Fibroblast of lung (primary cell): Measurements from ENCODE around the gene STIMATE. TPM values are rescaled to one million over a fixed set of nuclear protein-coding genes. Genes with fewer than 3 reads are reported as not detected.

Experiments used
- DNase-seq, 2 donors: peaks; one replicate each; pipeline versions ENCODE4 v3.0.0 to v3.0.0-alpha.2; 2010; ENCODE audit warnings: low read depth in 2 of 2
- H2AFZ ChIP-seq: 2 replicates; pipeline ENCODE4 v1.5.1; 2012; ENCODE audit warnings: low read length, control low read depth, inconsistent platforms
- H3K27ac ChIP-seq: 2 replicates; pipeline ENCODE4 v1.5.1; 2011; ENCODE audit warnings: low read length, control low read depth; ENCODE audit not compliant: insufficient read depth
- H3K27me3 ChIP-seq: 2 replicates; pipeline ENCODE4 v1.5.1; 2011; ENCODE audit warnings: mild to moderate bottlenecking, low read length; ENCODE audit not compliant: control insufficient read depth, insufficient read depth
- H3K36me3 ChIP-seq: 2 replicates; pipeline ENCODE4 v1.5.1; 2011; ENCODE audit warnings: low read length; ENCODE audit not compliant: control insufficient read depth, insufficient read depth
- H3K4me1 ChIP-seq: 2 replicates; pipeline ENCODE4 v1.5.1; 2011; ENCODE audit warnings: low read length; ENCODE audit not compliant: control insufficient read depth, insufficient read depth; ENCODE audit errors: extremely low read depth
- H3K4me2 ChIP-seq: 2 replicates; pipeline ENCODE4 v1.5.1; 2011; ENCODE audit warnings: low read length, control low read depth; ENCODE audit not compliant: insufficient read depth; ENCODE audit errors: extremely low read depth
- H3K4me3 ChIP-seq, 4 experiments: fragments of 200-600 bp in 1 of 4; sonication (generic) in 1 of 4; replicated peaks in 1 of 4; 2 replicates each; pipeline ENCODE4 v1.5.1; 2011 to 2016; ENCODE audit warnings: low read length in 4 of 4, low read depth in 3 of 4, mild to moderate bottlenecking in 3 of 4, control low read depth in 2 of 4, inconsistent platforms in 1 of 4, mixed read lengths in 1 of 4; ENCODE audit not compliant: insufficient read depth in 1 of 4; ENCODE audit errors: control extremely low read depth in 1 of 4
- H3K79me2 ChIP-seq: 2 replicates; pipeline ENCODE4 v1.5.1; 2012; ENCODE audit warnings: mild to moderate bottlenecking, low read length, inconsistent platforms; ENCODE audit not compliant: control insufficient read depth, insufficient read depth
- H3K9ac ChIP-seq: 2 replicates; pipeline ENCODE4 v1.5.1; 2011; ENCODE audit warnings: mild to moderate bottlenecking, low read length, control low read depth; ENCODE audit not compliant: insufficient read depth
- H3K9me3 ChIP-seq: 2 replicates; pipeline ENCODE4 v1.5.1; 2012; ENCODE audit warnings: low read depth, low read length; ENCODE audit not compliant: control insufficient read depth, insufficient read depth
- H4K20me1 ChIP-seq: 2 replicates; pipeline ENCODE4 v1.5.1; 2011; ENCODE audit warnings: low read length; ENCODE audit not compliant: control insufficient read depth, insufficient read depth; ENCODE audit errors: extremely low read depth
- EZH2 ChIP-seq: IDR thresholded peaks from 2 replicates; pipeline ENCODE4 v1.5.1; 2012; ENCODE audit warnings: low read length, control low read depth, mild to moderate bottlenecking; ENCODE audit errors: missing control alignments
- polyA plus RNA-seq, 2 donors: library from polyadenylated mRNA; depleted of rRNA in 1 of 2; stranded (reverse) in 1 of 2; unstranded in 1 of 2; fragments of >200 nt; gene quantifications; 2 replicates each; pipeline ENCODE4 v1.2.1, GENCODE V29; 2011 to 2012; ENCODE audit warnings: missing spikeins in 1 of 2
- total RNA-seq: library from RNA; depleted of rRNA; stranded (reverse); fragments of >200 nt; gene quantifications from 2 replicates; pipeline ENCODE4 v1.2.1, GENCODE V29; 2014
- TF ChIP-seq, protein P1 (sequence below), 2 donors: IDR thresholded peaks in 1 of 2; conservative IDR thresholded peaks in 1 of 2; 1 replicate in 1 of 2; 2 replicates in 1 of 2; pipeline ENCODE4 v1.5.1; 2011 to 2012; ENCODE audit warnings: low read length in 2 of 2, control low read depth in 1 of 2, inconsistent platforms in 1 of 2, low read depth in 1 of 2, mild to moderate bottlenecking in 1 of 2

Gene STIMATE
- total and polyA plus RNA-seq, 2 donors (not counting 1 experiment from before 2014, with no cell fraction given), result 11.6 to 13.0 TPM

DNA sequence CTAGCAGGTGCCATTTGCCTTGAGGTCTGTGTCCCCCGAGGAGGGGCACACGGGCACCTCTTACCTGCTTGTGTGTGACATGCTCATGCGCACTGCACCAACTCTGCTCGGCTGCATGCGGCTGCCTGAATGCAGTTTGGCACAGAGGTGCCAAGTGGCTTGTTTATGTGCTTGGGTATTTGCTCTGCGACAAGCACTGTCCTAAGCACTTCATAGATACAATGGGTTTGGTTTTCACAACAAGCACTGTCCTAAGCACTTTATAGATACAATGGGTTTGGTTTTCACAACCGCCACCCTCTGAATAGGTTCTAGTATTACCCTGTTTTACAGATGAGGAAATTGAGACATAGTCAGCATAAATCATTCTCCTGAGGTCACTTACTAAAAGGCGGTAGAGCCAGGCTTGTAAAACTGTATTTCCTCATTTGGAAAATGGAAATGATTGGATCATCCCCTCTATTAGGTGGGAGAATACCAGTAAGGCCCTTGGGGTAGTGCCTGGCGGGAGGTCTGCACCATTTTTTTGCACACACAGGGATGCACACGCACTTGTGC is 67.4 kb downstream of the STIMATE start:
- TF ChIP-seq, protein P1, sequence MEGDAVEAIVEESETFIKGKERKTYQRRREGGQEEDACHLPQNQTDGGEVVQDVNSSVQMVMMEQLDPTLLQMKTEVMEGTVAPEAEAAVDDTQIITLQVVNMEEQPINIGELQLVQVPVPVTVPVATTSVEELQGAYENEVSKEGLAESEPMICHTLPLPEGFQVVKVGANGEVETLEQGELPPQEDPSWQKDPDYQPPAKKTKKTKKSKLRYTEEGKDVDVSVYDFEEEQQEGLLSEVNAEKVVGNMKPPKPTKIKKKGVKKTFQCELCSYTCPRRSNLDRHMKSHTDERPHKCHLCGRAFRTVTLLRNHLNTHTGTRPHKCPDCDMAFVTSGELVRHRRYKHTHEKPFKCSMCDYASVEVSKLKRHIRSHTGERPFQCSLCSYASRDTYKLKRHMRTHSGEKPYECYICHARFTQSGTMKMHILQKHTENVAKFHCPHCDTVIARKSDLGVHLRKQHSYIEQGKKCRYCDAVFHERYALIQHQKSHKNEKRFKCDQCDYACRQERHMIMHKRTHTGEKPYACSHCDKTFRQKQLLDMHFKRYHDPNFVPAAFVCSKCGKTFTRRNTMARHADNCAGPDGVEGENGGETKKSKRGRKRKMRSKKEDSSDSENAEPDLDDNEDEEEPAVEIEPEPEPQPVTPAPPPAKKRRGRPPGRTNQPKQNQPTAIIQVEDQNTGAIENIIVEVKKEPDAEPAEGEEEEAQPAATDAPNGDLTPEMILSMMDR (conservative IDR thresholded peaks at IDR 0.05 in 1 of 2, IDR thresholded peaks at IDR 0.05 in 1 of 2; ENCODE audit: low read depth in 1 of 2, low read length in 2 of 2), result no peak
- TF ChIP-seq EZH2, result no peak
- DNase-seq, result no peak
- H3K9ac ChIP-seq, result no peak overlapping the region

DNA sequence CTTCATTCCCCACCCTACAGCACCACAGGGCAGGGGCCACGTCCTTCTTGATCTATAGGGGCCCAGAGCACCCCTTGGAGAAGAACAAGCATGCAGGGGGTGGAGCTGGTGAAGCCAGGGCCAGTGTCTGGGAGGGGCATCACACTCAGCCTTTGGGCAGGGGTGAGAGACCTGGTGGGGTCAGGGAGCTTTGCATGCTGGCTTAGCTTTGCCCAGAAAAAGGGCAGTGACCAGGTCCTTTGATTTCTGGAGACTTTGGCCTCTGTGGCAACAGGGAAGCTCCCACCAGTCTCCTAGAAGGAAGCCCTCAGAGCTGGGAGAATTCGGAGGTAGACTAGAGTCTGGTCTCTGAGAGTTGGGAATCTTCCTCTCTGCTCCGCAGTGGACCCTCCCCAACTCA is 67.9 kb downstream of the STIMATE start:
- Histone ChIP-seq H3K27ac (no peak overlapping the region), H3K9me3 (no peaks in the 10 kb centered on the region), H3K4me1 (peaks cover 11% of the 10 kb centered on the region), H3K4me3 (no peak overlapping the region), H3K9ac (no peak overlapping the region), H4K20me1 (no peaks in the 10 kb centered on the region), H3K79me2 (no peaks in the 10 kb centered on the region), H3K36me3 (no peaks in the 10 kb centered on the region), H3K27me3 (no peaks in the 10 kb centered on the region), H2AFZ (no peak overlapping the region), H3K4me2 (no peak overlapping the region)
- no peak for DNase-seq
- TF ChIP-seq, protein P1 (conservative IDR thresholded peaks at IDR 0.05 in 1 of 2, IDR thresholded peaks at IDR 0.05 in 1 of 2; ENCODE audit: low read depth in 1 of 2, low read length in 2 of 2), result no peak
- TF ChIP-seq EZH2, result no peak

More for the DNA sequence above, 67.4 kb downstream of the STIMATE start:
- H4K20me1 ChIP-seq, result no peaks in the 10 kb centered on the region
- H3K27ac ChIP-seq, result no peak overlapping the region
- no peaks in the 10 kb centered on the region for H3K36me3 ChIP-seq
- no peaks in the 10 kb centered on the region for H3K79me2 ChIP-seq
- H3K9me3 ChIP-seq, result no peaks in the 10 kb centered on the region
- no peak overlapping the region for H3K4me2 ChIP-seq
- no peak overlapping the region for H2AFZ ChIP-seq
- no peak overlapping the region for H3K4me3 ChIP-seq
- H3K27me3 ChIP-seq, result no peaks in the 10 kb centered on the region
- peaks cover 14% of the 10 kb centered on the region for H3K4me1 ChIP-seq

DNA sequence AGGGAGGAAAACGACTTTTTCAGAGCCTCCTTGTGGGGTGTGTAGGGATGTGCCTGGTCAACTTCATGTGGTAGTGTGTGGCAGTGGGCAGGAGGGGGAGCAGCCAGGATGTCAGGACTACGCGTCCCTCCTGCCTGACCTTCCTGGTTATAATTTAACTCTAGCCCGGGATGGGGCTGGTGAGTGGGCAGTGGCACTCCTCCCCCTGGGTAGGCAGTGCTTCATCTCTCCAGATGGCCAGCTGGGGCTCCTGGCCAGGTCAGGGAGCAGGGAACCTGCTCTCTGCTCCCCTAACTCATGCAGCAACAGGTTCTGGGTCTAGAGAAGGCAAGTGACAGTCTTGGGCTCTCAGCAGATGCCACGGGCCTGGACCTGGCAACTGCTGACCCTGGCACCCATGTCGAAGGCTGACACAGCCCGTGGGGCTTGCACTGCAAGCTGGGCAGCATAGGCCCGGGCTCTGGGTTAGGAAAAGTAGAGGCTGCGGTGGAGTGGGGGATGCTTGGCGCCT is 69.4 kb downstream of the STIMATE start:
- H4K20me1 ChIP-seq, result no peaks in the 10 kb centered on the region
- no peak for DNase-seq
- H2AFZ ChIP-seq, result no peak overlapping the region
- no peak for TF ChIP-seq EZH2
- TF ChIP-seq, protein P1 (conservative IDR thresholded peaks at IDR 0.05 in 1 of 2, IDR thresholded peaks at IDR 0.05 in 1 of 2; ENCODE audit: low read depth in 1 of 2, low read length in 2 of 2), result no peak
- H3K4me3 ChIP-seq, result no peak overlapping the region
- H3K9ac ChIP-seq, result no peak overlapping the region
- no peak overlapping the region for H3K4me2 ChIP-seq
- no peaks in the 10 kb centered on the region for H3K36me3 ChIP-seq
- no peaks in the 10 kb centered on the region for H3K9me3 ChIP-seq
- H3K27ac ChIP-seq, result no peak overlapping the region
- H3K79me2 ChIP-seq, result no peaks in the 10 kb centered on the region
- peaks cover 11% of the 10 kb centered on the region for H3K4me1 ChIP-seq
- H3K27me3 ChIP-seq, result no peaks in the 10 kb centered on the region
